ENCODE data around the gene BOC. TPM values are rescaled to one million over a fixed set of nuclear protein-coding genes. Genes with fewer than 3 reads are reported as not detected.

The BOC gene
- total and polyA plus RNA-seq, 10 of the 15 experiments (the other 5 are each of a cell fraction or from before 2014, with no cell fraction given), result 0.18 TPM; not detected in 9

DNA sequence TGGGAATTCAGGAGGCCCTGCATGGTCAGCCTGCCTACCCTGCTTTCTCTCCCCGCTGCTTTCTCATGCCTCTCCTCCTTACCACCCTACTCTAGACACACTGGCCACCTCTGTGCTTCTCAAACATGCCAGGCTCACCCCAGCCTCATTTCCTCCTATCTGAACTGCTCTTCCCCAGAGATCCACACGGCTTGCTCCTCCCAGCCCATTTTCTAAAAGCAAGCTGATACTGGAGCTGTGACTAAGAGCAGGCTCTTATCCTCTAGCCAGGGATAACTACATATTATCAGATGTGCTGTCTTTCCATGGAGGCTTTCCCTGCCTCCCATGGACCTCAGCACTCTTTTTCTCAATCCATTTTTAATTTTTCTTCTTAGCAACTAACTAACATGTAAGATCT is 85.9 kb downstream of the BOC start:
- no peak overlapping the region for H3K4me3 ChIP-seq
- WGBS (ENCODE audit: insufficient coverage, insufficient replicate concordance, low lambda C conversion rate, missing lambda C conversion rate), result 50% methylated on average over 2 of the region's 2 CpGs
- H3K36me3 ChIP-seq (ENCODE audit: control insufficient read depth in 2 of 2, insufficient read depth in 2 of 2, low read length in 1 of 2), result no peaks in the 10 kb centered on the region
- H3K27ac ChIP-seq (ENCODE audit: control insufficient read depth, insufficient read depth), result no peak overlapping the region
- H3K79me2 ChIP-seq (ENCODE audit: control insufficient read depth, insufficient read depth, low read length), result no peaks in the 10 kb centered on the region
- in situ Hi-C loops (cut with MboI) (no loop called here), intact Hi-C loops (cut with micrococcal nuclease; ENCODE audit: unreplicated experiment) (no loop called here)
- ATAC-seq (no peak), FAIRE-seq (no peak), DNase-seq (ENCODE audit: low read depth, low spot score) (no peak)
- no peak overlapping the region for H2AFZ ChIP-seq (ENCODE audit: control insufficient read depth, low read depth, low read length)
- no TSS peak for BruUV-seq (replicated peaks)
- no peak for TF ChIP-seq SMC3 (IDR thresholded peaks at IDR 0.05; ENCODE audit: borderline replicate concordance, low read length)
- TF ChIP-seq FOS (IDR thresholded peaks at IDR 0.05; ENCODE audit: borderline replicate concordance, extremely low read depth, insufficient read length), result no peak
- no peak for TF ChIP-seq SMAD5 (IDR thresholded peaks at IDR 0.05; ENCODE audit: low read depth)
- no peak for TF ChIP-seq TBL1XR1 (IDR thresholded peaks at IDR 0.05; ENCODE audit: low read depth, low read length)
- TF ChIP-seq SMARCA5 (IDR thresholded peaks at IDR 0.05), result no peak
- TF ChIP-seq BACH1 (IDR thresholded peaks at IDR 0.05; ENCODE audit: borderline replicate concordance), result no peak
- TF ChIP-seq, protein P1, sequence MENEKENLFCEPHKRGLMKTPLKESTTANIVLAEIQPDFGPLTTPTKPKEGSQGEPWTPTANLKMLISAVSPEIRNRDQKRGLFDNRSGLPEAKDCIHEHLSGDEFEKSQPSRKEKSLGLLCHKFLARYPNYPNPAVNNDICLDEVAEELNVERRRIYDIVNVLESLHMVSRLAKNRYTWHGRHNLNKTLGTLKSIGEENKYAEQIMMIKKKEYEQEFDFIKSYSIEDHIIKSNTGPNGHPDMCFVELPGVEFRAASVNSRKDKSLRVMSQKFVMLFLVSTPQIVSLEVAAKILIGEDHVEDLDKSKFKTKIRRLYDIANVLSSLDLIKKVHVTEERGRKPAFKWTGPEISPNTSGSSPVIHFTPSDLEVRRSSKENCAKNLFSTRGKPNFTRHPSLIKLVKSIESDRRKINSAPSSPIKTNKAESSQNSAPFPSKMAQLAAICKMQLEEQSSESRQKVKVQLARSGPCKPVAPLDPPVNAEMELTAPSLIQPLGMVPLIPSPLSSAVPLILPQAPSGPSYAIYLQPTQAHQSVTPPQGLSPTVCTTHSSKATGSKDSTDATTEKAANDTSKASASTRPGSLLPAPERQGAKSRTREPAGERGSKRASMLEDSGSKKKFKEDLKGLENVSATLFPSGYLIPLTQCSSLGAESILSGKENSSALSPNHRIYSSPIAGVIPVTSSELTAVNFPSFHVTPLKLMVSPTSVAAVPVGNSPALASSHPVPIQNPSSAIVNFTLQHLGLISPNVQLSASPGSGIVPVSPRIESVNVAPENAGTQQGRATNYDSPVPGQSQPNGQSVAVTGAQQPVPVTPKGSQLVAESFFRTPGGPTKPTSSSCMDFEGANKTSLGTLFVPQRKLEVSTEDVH (IDR thresholded peaks at IDR 0.05; ENCODE audit: low read depth, partially characterized antibody), result no peak
- TF ChIP-seq NRF1 (conservative IDR thresholded peaks at IDR 0.05; ENCODE audit: low read depth, low read length), result no peak
- ChIA-PET SMC1A (ENCODE audit: uncharacterized antibody, unreplicated experiment) (interaction anchor here (1.2 kb wide), 1 partner anchor 9 kb away, joined by 3 read pairs; no protein-coding TSS in a partner anchor), POLR2A (no interaction called here), RAD21 (ENCODE audit: unreplicated experiment) (no interaction called here), CTCF (no interaction called here)
- H3K9ac ChIP-seq (ENCODE audit: control insufficient read depth, insufficient read depth, low read length), result no peak overlapping the region
- H3K4me1 ChIP-seq (ENCODE audit: control insufficient read depth, insufficient read depth, low read length), result no peaks in the 10 kb centered on the region
- no peaks in the 10 kb centered on the region for H3K27me3 ChIP-seq (replicated peaks in 1 of 2; ENCODE audit: control insufficient read depth in 2 of 2, insufficient read depth in 2 of 2, low read length in 1 of 2)
- no peaks in the 10 kb centered on the region for H4K20me1 ChIP-seq (ENCODE audit: control insufficient read depth, insufficient read depth)
- H3K9me3 ChIP-seq (replicated peaks; ENCODE audit: control insufficient read depth, insufficient read depth, low read length), result no peaks in the 10 kb centered on the region
- no peak overlapping the region for H3K4me2 ChIP-seq (ENCODE audit: control insufficient read depth, insufficient read depth)

All from GM12878 (cell line).